ENCODE results near the gene COPZ2.
A peak's percentile ranks its signal among the peaks of the same experiment; 100 is the strongest.
"Not testable (repeated sequence)": the region's sequence is repeated elsewhere in the genome, so short reads cannot be mapped to it uniquely, and the experiment has no call there.

COPZ2 gene

GRCh38 chr17:48038687-48039086 is 1.1 kb upstream of the COPZ2 start:
- DNase-seq (ENCODE audit: low read depth), result no peak
- no peak overlapping the region for H3K4me3 ChIP-seq (ENCODE audit: low read depth, low read length)

GRCh38 chr17:48037838-48038323 is 284 bp upstream of the COPZ2 start:
- peak overlapping the region; percentile 68 for H3K4me3 ChIP-seq (ENCODE audit: low read depth, low read length)
- DNase-seq (ENCODE audit: low read depth), result no peak

GRCh38 chr17:48036693-48037035 is 933 bp downstream of the COPZ2 start:
- peak overlapping the region; percentile 68 for H3K4me3 ChIP-seq (ENCODE audit: low read depth, low read length)
- no peak for DNase-seq (ENCODE audit: low read depth)

DNA sequence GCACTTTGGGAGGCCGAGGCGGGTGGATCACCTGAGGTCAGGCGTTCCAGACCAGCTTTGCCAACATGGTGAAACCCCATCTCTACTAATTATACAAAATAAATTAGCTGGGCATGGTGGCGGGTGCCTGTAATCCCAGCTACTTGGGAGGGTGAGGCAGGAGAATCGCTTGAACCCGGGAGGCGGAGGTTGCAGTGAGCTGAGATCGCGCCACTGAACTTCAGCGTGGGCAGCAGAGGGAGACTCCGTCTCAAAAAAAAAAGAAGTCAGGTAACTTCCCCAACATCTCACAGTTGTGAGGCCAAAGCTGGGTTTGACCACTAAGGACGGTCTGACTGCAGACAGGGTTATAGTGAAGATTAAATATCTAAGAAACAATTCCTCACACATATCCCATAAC is 2.9 kb downstream of the COPZ2 start:
- not testable (repeated sequence) for DNase-seq (ENCODE audit: low read depth); H3K4me3 ChIP-seq (ENCODE audit: low read depth, low read length)

GRCh38 chr17:48031966-48032365 is 5.6 kb downstream of the COPZ2 start:
- H3K4me3 ChIP-seq (ENCODE audit: low read depth, low read length), result no peak overlapping the region
- no peak for DNase-seq (ENCODE audit: low read depth)

DNA sequence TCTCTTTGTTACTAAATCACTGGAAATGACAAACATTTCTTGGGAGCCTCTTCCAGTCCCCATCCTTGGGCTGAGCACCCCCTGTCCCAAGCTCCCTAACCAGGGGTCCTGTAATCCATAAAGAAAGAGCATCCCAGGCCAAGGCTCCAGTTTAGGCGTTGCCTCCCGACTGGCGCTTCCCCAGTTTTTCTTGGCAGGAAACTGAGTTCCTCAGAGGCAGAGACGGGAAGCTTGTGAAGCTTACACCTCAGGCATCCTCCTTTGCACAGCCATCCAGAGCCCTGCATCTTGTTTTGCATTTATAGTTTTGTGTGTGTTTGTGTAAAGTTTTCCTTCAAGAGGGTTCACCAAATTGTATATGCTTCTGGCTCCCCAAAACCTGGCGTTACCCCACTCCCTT is 7.1 kb downstream of the COPZ2 start:
- no peak overlapping the region for H3K4me3 ChIP-seq (ENCODE audit: low read depth, low read length)
- DNase-seq (ENCODE audit: low read depth), result no peak

- H3K4me3 ChIP-seq (ENCODE audit: low read depth, low read length), result no peak overlapping the region
Measured at GRCh38 chr17:48028736-48029135, 8.9 kb downstream of the COPZ2 start.

GRCh38 chr17:48027322-48027981 is 10.1 kb downstream of the COPZ2 start:
- no peak for DNase-seq (ENCODE audit: low read depth)
- H3K4me3 ChIP-seq (ENCODE audit: low read depth, low read length), result no peak overlapping the region

More at GRCh38 chr17:48028736-48029135, 8.9 kb downstream of the COPZ2 start:
- DNase-seq (ENCODE audit: low read depth), result no peak

- peak; percentile 65 for DNase-seq (ENCODE audit: low read depth)
- H3K4me3 ChIP-seq (ENCODE audit: low read depth, low read length), result no peak overlapping the region
Measured at GRCh38 chr17:48026502-48027321, 10.9 kb downstream of the COPZ2 start.

DNA sequence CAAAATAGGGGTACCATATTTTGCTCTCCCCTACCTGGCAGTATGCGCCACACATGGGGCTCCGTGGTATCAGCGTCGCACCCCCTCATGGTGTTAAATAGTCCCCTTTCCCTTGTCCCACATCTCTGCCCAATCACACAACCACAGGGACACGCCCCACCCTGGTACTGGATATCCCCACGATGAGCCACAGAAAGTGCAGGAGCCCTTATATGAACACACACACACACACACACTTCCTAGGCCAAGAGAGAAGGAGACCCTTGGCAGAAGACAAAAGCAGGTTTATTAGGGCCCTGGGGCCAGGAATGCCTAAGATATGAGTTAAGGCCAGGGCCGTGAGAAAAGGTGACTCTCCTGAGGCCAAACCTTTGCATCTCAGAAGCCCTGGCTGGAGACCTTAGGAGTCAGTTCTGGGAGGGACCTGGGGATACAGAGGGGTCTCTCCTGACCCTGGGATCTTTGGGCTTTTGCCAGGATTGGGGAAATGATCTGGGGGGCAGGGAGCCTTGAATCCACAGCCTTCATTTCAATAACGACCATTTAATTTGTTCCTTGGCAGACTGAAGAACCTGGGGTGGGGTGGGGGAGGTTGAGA is 11.6 kb downstream of the COPZ2 start:
- DNase-seq (ENCODE audit: low read depth), result no peak
- peak overlapping the region; percentile 63 for H3K4me3 ChIP-seq (ENCODE audit: low read depth, low read length)

- DNase-seq (ENCODE audit: low read depth), result peak; percentile 83
- H3K4me3 ChIP-seq (ENCODE audit: low read depth, low read length), result peak overlapping the region; percentile 63
Measured at GRCh38 chr17:48025040-48025903, 12.3 kb downstream of the COPZ2 start.

GRCh38 chr17:48024149-48025039 is 13.2 kb downstream of the COPZ2 start:
- peak overlapping the region; percentile 47 for H3K4me3 ChIP-seq (ENCODE audit: low read depth, low read length)
- DNase-seq (ENCODE audit: low read depth), result no peak

GRCh38 chr17:48023400-48024148 is 14.0 kb downstream of the COPZ2 start:
- no peak for DNase-seq (ENCODE audit: low read depth)
- peak overlapping the region; percentile 47 for H3K4me3 ChIP-seq (ENCODE audit: low read depth, low read length)

DNA sequence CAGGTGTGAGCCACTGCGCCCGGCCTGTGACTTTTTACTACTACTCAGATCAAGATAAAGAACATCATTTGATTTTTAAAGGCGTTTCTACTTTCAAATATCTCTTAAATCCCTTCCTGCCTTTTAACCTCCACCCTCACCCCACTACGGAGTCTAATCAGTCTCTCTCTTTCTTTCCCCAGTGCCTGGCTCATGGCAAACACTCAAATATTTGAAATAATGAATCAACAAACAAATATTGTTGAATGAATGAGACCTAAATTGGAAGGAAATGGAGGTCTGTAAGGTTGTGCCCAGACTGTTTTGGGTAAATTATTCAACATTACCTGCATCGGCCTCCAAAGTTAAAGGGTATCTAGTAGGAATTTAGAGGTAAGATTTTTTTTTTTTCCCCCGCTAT is 14.7 kb downstream of the COPZ2 start:
- DNase-seq (ENCODE audit: low read depth), result no peak
- no peak overlapping the region for H3K4me3 ChIP-seq (ENCODE audit: low read depth, low read length)

DNA sequence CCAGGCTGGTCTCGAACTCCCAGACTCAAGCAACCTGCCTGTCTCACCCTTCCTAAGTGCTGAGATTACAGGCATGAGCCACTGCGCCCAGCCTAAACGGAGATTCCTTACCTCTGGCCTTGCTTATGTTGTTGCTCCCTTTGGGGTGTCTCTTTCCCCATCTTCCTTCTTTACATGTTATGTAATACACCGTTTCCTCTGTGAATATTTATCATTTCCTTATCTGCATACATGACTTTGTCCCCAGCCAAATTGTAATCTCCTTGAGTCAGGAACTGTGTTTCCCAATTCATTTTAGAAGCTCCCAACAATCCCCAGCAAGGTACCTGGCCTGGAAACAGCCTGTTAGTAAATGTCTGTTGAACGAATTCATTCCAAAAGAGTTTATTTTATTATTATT is 15.7 kb downstream of the COPZ2 start:
- H3K4me3 ChIP-seq (ENCODE audit: low read depth, low read length), result no peak overlapping the region
- no peak for DNase-seq (ENCODE audit: low read depth)

DNA sequence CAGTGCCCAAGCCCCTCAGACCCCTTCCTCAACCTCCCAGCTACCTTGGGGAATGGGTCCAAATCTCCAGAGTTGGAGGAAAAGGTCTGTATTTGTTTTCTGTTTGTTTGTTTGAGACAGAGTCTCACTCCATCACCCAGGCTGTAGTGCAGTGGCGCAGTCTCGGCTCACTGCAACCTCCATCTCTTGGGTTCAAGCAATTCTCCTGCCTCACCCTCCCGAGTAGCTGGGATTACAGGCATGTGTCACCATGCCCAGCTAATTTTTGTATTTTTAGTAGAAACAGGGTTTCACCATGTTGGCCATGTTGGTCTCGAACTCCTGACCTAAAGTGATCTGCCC is 19.8 kb downstream of the COPZ2 start:
- not testable (repeated sequence) for DNase-seq (ENCODE audit: low read depth); H3K4me3 ChIP-seq (ENCODE audit: low read depth, low read length)

DNA sequence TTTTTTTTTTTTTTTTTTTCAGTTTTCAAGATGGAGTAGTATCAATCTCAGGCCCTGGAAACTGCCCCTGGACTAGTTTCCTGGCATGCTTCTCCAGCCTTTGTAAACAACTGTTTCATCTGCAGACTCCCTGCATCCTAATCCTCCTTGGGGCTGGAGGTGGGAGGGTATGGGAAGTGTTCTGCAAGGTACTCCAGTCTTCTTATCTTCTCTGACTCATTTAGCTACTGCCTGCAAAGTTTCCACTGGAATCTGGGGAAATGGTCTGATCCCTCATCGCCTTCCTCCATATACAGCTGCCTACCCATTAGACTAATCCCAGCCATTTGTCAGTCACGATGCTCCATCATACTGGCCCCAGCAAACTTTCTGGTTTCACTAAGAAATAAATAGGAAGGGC is 21.5 kb downstream of the COPZ2 start:
- H3K4me3 ChIP-seq (ENCODE audit: low read depth, low read length), result no peak overlapping the region
- DNase-seq (ENCODE audit: low read depth), result no peak

DNA sequence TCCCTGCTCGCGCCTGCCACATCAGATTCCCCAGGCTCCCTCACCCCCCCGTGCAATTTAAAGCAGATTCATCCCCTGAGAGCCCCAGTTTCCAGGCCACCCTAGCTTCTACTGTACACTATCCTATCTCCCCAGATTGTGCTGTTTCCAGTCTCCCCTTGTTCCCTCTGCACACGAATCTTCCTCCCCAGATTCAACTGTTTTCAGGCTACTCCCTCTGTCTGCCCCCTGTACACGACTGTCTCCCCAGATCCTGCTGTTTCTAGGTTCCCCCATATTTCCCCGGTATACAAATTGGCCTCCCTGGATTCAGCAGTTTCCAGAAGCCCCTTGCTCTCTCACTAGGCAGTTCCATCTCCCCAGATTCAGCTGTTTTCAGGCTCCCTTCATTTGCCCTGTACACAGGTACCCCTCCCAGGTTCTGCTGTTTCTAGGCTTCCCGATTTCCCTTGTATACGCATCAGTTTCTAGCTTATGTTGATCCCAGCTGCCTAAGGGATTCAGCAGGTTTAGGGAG is 22.9 kb downstream of the COPZ2 start:
- H3K4me3 ChIP-seq (ENCODE audit: low read depth, low read length), result no peak overlapping the region
- no peak for DNase-seq (ENCODE audit: low read depth)

Measured in skeletal muscle cell (primary cell).